ENCODE results near the gene ATAD2B. TPM values are rescaled to one million over a fixed set of nuclear protein-coding genes. Genes with fewer than 3 reads are reported as not detected.

The ATAD2B gene
- total RNA-seq, 4 donors from 2014 or later: 22.9 to 34.9 (median 28.5) TPM

DNA sequence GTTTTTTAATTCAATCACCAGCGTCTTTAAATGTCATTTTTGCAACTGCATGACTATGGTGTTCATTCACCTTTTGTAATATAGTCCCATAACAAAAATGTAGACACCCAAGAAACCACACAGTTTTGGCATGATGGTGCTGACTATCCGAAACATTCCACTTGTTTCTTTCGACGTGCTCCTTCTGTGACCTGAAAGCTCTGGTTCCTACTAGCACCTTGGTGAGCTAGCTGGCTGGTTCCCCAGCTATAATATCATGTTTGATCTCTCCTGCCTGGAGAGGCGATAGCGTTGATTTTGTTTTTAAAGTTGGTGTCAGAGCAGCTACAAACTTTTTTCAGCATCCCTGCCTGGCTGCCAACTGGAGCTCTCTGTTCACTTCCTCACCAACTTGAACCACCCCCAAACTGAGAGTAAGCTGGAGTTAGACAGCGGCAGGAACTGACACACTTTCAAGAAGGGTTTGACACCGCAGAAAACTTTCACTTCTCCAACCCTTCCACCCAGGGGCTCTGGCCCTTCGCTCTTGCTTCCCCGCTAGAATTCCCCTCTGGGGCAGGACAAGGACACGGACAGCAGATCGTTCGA lies 1.1 kb downstream of the ATAD2B start:
- TF ChIP-seq, protein P1, sequence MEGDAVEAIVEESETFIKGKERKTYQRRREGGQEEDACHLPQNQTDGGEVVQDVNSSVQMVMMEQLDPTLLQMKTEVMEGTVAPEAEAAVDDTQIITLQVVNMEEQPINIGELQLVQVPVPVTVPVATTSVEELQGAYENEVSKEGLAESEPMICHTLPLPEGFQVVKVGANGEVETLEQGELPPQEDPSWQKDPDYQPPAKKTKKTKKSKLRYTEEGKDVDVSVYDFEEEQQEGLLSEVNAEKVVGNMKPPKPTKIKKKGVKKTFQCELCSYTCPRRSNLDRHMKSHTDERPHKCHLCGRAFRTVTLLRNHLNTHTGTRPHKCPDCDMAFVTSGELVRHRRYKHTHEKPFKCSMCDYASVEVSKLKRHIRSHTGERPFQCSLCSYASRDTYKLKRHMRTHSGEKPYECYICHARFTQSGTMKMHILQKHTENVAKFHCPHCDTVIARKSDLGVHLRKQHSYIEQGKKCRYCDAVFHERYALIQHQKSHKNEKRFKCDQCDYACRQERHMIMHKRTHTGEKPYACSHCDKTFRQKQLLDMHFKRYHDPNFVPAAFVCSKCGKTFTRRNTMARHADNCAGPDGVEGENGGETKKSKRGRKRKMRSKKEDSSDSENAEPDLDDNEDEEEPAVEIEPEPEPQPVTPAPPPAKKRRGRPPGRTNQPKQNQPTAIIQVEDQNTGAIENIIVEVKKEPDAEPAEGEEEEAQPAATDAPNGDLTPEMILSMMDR (IDR thresholded peaks at IDR 0.05; ENCODE audit: low read depth): no peak

DNA sequence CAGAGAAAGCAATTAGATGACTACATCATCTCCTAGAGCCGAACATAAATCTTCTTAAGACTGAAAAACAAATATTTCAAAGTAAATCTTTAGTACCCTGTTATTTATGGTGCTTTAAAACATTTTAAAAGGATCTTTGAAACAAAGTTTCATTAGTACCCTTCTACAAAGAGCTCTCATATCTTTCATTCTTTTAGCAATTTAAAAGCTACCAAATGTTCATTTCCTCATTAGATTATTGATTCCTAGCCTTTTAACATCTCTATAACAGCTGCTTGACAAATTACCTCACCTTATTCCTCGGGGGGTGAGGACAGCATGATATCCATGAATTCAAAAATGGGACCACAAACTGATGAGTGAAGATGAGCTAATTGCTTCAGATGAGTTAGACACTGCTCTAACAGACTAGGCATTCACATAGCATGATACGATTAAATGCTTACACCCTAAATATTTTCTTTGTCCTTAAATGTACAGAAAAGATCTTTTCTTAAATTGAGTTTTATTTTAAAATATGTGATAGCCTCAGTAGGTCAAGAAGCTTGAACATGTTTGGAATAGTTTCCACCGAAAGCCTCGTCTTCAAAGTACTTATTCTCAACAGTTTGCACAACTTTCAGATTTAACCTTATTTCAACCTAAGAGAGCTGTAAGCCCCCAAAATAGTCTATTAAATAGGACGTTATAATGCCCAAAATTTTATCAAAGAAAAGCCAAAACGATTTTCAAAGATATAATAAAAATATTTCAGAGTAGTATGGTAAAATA lies 2.1 kb downstream of the ATAD2B start:
- TF ChIP-seq, protein P1 (IDR thresholded peaks at IDR 0.05; ENCODE audit: low read depth): no peak

DNA sequence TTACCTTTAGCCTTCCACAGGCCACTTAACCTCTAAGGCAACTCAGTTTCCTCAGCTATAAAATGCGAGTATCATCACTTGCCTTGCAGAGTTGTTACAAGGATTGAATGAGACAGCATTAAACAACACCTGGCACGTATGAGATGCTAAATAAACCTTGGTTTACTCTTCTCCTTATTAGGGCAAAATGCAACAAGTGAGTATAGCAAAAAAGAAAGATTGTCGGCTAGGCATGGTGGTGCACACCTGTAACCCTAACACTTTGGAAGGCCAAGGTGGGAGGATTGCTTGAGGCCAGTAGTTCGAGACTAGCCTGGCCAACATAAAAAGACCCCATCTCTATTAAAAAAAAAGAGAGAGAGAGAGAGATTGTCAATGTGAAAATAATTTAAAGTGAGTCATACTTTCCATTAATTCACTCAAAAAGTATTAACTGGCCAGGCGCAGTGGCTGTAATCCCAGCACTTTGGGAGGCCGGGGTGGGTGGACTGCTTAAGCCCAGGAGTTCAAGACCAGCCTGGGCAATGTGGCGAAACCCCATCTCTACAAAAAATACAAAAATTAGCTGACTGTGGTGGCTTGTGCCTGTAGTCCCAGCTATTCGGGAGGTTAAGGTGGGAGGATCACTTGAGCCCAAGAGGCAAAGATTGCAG lies 8.0 kb downstream of the ATAD2B start:
- TF ChIP-seq, protein P1 (IDR thresholded peaks at IDR 0.05; ENCODE audit: low read depth): no peak

DNA sequence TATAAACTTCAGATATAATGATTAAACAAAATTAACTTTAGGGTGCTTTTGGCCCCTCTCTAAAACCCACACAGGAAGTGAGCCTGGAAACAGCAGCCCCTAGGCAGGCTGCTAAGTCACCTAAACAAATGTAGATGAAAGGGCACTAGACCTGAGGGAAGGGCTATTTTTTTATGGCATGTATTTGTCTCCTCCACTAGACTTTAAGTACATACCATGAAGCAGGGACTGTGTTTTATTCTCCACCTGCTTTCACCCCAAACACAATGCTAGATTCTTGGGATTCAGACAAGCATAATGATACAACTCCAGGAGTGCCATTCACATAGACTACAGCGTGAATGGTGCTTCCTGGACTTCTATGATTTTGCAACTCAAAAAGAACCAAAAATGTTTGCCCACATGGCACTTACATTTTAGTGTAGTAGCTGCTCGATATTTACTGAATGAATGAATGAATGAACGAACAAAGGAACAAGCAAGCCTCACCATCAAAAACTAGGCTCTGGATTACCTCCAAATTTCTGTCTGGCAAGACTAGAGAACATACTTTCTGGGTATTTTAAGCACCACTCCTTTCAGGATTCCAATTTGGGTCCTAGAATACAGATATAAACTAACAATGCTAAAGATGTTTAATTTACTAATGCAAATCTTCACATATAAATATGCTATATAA lies 10.1 kb downstream of the ATAD2B start:
- TF ChIP-seq, protein P1 (IDR thresholded peaks at IDR 0.05; ENCODE audit: low read depth): no peak

DNA sequence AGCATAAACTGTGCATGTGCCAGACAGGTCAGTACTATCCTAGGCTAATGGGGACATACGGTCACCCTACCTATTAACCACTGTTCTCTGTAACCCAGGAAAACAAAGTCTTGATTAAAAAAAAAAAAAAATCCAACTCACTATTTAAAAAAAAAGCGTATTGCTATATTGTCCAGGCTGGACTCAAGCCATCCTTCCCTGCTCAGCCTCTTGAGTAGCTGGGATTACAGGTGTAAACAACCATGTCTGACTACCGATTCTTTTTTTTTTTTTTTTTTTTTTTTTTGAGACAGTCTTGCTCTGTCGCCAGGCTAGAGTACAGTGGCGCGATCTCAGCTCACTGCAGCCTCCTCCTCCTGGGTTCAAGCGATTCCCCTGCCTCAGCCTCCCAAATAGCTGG lies 11.6 kb downstream of the ATAD2B start:
- TF ChIP-seq, protein P1 (IDR thresholded peaks at IDR 0.05; ENCODE audit: low read depth): no peak

DNA sequence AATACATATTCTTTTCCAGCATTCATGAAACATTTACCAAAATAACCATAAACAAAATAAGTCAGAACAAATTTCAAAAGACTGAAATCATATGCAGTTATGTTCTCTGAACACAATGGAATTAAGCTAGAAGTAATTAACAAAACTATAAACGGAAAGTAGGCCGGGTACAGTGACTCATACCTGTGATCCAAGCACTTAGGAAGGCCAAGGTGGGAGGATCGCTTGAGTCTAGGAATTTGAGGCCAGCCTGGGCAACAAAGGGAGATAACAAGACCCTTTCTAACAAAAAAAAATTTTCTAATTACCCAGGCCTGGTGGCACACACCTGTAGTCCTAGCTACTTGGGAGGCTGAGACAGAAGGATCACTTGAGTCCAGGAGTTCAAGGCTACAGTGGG lies 14.9 kb downstream of the ATAD2B start:
- TF ChIP-seq, protein P1 (IDR thresholded peaks at IDR 0.05; ENCODE audit: low read depth): no peak

DNA sequence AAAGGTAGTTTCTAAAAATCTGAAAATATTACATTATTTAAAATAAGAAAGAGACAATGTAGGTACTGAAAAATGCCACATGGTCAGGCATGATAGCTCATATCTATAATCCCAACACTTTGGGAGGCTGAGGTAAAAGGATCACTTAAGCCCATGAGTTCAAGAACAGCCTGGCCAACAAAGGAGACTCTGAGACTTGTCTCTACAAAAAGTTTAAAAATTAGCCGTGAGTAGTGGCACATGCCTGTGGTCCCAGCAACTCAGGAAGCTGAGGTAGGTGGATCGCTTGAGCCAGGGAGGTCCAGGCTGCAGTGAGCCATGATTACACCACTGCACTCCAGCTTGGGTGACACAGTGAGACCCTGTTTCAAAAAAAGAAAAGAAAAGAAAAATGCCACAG lies 21.8 kb downstream of the ATAD2B start:
- TF ChIP-seq, protein P1 (IDR thresholded peaks at IDR 0.05; ENCODE audit: low read depth): no peak
